GM18870 (cell line): ENCODE results near the gene DHRS9.

ENCODE experiments used
- ATAC-seq: cut with Tn5 transposase; IDR thresholded peaks from one replicate; pipeline ENCODE4 v1.9.1; 2021; ENCODE audit warnings: moderate library complexity; ENCODE audit not compliant: unreplicated experiment

DHRS9 gene

DNA sequence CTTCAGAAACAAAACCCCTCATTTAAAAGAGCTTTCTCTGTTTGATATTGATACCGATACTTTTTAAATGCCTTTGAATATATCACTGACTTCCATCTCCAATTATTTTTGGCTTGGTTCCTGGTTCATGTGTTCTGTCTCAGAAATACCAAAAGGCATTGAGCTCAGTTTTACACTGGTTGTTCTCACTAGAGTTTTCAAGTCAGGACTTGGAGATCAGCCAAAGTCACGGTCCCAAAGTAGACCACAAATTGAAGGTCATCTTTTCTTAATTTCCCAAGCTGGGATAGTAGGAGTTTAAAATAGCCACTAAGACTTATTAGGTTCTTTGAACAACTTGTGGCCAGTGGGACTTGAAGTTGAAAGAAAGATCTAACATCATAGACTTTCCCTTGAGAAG is 24.2 kb downstream of the DHRS9 start:
- no peak for ATAC-seq

DNA sequence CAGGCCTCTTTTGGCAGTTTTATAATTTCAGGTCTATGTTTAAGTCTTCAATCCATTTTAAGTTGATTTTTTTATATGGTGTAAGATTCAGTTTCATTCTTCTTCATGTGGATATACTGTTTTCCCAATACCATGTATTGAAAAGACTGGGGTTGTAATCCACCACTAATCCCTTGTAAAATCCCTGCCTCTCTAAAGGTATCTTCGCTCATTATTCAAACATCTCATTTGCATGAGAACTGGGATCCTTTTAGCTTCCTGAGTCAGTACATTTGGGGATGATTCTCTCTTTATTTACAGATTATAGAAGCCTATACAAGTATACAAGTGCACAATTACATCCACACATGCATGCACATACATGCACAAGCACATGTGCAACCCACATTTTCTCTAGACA is 25.3 kb downstream of the DHRS9 start:
- no peak for ATAC-seq

DNA sequence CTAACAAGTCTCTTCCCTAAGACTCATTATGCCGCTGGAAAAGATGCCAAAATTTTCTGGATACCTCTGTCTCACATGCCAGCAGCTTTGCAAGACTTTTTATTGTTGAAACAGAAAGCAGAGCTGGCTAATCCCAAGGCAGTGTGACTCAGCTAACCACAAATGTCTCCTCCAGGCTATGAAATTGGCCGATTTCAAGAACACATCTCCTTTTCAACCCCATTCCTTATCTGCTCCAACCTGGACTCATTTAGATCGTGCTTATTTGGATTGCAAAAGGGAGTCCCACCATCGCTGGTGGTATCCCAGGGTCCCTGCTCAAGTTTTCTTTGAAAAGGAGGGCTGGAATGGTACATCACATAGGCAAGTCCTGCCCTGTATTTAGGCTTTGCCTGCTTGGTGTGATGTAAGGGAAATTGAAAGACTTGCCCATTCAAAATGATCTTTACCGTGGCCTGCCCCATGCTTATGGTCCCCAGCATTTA is 26.3 kb downstream of the DHRS9 start:
- ATAC-seq = no peak

DNA sequence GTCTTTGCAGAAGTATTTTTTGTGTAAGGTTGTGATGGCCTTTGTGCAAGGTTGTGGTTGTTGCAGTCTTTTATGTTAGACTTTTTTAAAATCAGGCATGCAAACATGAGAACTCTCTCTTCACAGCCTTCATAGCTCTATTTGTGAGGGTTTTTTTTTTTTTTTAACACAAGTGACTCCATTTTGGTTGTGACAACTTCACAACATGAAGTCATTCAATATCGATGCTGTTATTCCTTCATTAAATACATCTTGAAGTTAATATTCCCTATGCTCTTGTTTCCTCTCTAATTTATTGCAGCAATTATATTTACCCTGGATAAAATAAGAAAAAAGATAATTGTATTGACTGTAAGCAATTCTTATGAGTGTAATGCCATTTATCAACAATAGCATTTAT is 35.5 kb downstream of the DHRS9 start:
- ATAC-seq = no peak

DNA sequence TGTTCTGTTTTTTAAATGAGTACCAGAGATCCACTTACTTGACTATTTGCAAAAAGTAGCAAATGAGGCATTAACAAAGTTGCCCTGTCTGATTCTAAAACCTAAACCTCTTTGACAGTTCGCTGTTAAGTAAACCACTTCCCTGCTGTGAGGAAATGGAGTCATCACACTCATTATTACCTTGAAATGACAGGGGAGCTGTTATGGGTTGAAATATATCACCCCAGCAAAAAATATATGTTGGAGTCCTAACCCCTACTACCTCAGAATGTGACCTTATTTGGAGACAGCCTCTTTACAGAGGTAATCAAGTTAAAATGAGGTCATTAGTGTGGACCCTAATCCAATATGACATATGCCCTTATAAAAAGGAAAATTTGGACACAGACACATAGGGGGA is 36.1 kb downstream of the DHRS9 start:
- ATAC-seq = no peak

DNA sequence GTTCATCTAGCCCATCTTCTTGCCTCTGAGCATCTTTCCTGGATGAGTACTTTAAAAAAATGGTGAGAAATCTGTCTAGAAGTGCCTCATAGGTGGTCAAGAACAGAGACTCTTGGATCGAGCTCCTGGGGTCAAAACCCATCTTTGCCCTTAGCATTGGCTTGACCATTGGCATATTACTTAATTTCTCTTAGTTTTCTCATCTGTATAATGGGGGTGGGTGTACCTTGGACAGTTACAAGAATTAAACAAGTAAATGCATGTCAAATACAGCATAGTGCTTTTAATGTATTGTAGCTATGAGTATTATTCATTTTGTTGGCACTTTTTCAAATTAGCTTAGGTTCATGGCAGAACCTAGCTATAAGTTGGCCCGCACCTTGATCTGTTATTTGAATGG is 36.8 kb downstream of the DHRS9 start:
- no peak for ATAC-seq

DNA sequence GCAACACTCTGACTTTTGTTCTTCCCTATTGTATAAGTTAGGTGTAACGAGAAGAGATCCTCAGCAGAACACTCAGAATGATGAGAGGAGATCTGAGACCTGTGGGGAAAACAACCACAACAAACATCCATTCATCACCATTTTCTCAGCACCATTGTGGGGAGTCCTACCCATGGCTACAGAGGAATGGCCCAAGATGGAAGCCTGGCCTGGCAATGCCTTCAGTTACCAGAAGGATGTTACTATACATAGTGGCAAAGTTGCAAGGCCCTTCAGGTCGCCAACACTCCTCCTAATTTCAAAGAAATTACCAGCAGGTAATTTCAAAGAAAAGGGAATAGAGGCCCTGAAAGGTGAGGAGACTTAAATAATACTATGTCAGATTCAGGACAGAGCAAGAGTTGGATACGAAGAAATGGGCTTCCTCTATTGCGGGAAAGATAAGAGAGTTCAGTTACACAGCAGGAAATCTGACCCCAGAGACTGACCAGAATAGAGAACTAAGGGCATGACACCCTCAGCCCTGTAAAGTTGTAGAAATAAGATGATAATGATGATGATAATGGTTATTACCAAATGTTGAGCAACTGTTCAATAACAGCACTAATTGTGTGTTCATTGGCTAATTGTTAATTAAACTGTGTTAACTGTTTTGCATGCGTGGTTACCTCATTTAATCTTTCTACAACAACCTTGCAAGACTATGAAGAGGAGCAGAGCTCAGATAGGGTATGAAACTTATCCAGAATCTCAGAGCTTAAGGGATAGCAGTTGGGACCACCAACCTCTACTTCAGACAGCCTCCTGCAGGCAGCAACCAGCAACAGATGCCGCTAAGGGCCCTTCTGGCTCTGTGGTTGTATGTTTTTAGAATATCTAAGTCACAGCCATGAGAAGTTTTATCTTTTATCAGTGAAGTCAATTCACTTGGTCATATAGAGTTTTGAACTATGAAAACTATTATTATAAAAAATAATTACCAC is 37.5 kb downstream of the DHRS9 start:
- ATAC-seq = no peak

DNA sequence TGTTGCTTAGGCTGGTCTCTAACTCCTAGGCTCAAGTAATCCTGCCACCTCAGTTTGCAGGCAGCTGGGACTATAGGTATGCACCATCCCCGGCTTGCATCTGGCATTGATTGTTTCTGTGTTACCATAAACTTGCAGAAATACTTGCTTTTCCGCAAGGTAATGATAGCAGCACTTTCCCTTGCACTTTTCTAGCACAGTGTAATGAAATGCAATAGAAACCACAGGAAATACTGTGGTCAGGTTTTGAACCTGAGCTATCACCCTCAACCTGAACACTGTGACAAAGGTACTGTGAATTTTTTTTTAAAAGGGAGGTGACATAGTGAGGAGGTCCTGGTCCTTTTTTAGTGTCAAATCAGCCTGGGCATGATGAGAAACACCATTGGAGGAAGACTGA is 38.3 kb downstream of the DHRS9 start:
- ATAC-seq = peak; percentile 89

DNA sequence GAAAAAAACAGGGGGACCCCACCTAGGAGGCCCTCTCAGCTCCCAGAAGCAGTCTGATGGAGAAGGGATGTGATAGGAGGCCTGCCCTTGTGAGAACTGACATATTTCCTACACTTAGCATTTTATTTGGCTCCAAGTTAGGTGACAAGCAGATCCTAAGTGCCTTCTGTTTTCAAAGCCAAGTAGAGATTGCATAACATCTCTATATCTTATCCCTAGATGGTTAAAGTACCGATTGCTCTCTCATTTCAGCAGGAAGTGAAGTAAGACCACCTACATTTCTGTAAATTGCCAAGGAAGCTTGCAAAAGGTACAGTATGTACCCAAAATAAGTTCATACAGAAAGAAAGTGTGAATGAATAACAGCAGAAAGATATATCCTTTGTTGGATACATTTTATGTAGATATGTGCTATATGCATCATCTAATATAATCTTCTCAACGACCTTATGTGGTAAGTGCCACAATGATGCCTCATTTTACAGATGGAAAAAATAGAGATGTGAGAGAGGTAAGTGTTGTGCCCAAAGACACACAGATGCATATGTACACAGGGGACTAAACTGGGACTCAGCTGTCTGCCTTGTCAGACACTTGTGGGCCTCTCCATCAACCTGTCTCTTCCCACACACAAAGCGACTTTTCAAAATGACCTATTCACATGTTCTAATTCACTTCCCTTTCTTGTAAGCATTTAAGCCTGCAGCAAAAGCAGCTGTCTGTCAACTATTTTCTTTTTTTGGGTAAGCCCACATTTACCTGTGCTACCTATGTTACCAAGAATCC is 38.9 kb downstream of the DHRS9 start:
- ATAC-seq = no peak

DNA sequence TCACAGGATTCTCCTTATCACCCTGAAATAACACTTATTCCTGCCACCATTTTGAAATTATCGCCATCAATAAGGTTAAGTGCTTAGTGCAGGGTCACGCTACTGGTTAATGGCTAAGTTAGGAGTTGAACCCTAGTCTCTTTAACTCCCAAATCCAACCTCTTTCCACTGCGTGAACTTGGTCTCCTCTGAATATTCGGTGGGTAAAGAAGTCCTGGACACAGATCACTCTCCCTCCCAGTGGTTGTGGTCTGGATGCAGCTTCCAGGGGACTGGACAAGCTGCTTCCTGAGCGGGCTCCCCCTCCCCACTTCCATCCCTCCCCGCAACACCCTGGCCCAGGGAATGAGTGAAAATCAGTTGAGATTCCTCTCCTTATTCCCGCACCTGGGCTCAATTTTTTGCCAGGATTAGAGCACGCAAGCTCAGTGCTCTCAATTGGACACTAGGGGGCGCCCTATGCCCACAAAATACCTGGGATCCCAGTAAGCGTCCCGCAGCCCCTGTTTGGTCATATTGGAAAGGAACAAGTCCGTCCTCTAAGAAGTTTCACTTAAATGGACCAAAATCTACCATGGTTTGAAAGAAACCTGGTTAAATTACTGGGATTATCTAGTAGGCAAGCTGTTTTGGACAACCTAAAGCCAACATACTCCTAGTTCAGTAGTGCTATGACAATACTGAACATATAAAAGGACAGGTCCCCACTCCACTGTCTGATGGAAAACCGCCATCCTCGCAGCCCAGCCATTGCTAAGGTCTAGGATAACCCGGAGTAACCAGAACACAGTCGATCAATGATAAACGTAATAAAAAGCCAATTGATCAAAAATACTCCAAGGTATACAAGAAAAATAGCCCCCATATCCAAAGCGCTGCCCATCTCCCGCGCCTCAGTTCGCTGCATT is 40.4 kb downstream of the DHRS9 start:
- no peak for ATAC-seq

DNA sequence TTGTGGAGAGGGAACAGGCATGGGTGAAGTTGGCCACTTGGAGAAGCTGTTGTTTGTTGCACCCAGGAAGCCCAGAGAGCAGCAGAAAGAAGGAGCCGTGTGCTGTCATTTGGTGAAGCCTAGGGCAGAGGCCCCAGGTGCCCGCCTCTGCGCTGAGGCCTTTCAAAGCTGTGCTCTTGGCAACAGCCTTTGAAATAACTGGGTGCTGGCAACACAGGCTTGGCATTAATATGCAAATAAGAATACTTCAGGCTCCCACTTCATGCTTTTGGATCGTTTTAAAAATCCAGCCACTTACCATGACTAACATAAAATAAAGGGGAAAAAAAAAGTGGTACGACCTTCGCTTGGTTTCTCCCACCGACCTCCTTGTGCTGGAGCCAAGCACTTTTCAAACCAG is 41.1 kb downstream of the DHRS9 start:
- no peak for ATAC-seq

DNA sequence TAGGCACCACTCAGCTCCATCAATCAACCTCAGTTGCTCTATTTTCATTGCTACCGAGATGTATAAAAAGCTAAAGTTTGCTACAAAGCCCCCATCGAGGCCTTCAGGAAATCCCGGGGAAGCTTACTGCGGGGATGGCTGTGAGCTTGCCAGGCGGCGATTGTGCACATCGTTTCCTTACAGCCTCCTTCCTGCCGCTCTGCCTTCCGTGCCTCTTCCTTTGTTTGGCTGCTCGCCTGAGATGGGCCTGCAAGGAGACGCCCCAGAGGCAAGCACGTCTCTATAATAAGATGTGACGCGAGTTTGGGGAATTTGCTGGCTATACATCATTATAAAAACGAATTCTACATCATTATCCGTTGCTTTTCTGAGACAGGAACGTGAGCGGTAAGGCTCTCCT is 41.6 kb downstream of the DHRS9 start:
- no peak for ATAC-seq

DNA sequence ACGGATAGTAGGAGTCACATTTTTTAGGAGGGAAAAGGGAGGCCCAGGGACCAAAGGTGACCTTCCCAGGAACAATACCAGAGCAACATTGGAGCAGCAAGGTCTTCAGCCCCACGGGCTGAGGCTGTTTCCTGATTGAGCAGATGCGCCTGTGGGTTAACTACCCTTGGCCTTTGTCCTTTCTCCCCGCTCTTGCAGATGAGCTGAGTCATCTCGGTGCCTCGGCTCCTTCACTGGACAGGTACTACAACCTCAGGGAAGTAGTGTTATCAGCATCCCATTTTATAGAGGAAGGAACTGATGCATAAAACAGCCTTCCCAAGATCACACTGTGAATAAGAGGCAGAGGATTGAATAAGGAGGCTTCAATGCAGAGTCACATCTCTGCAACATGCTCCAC is 43.5 kb downstream of the DHRS9 start:
- no peak for ATAC-seq

DNA sequence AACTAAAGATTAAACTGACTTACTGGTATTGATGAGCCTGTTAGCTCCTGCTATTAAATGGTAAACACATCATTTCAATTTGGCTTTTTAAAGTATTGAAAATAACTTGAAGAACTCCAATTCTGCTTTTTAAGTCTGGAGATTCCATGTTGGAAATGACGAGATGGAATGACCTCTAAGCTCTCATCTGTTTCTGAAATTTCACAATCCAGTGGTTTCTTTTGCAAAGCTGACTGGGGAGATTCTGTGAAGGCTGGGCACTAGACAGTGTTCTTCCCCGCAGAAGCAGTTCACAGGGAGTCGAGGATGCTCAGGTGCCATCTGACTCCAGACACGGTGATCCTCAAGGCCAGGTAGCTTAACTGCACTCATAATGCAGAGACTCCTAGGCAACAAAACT is 44.7 kb downstream of the DHRS9 start:
- ATAC-seq = no peak

DNA sequence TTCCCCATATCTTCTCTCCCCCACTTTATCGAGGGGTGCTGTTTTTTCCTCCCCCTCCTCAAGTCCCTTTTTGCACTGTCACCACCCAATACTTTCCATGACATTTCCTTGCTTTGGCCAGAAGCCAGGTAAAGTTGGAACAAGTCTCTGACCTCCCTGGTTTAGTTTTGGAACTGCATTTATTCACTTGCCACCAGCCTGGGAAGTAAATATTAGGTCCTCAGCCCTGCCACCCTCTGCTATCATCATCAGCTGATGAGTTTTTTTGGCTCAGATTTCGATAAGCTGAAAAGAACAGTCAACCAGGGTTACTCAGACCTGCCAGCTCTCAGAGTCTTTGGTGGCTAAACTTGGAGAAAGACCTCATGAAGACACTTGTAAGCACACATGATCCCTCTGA is 47.0 kb downstream of the DHRS9 start:
- no peak for ATAC-seq

DNA sequence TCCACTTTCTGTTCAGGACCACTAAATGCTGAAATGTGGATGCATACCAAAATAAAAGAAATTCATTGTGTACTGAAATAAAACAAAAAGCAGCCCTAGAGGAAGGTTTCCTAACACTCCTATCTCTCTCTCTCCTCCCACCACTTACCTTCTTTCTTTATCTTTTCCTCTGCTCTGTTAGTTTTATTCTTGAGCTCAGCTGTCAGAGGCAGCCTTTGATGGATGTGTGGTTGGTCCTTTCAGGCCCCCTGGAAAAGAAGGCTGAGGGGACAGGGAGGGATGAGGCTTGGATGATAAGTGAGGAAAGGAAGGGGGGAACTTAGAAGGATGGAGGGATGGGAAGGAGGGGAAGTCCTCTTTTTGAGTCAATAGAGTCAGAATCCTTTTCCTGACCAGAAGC is 47.6 kb downstream of the DHRS9 start:
- no peak for ATAC-seq

DNA sequence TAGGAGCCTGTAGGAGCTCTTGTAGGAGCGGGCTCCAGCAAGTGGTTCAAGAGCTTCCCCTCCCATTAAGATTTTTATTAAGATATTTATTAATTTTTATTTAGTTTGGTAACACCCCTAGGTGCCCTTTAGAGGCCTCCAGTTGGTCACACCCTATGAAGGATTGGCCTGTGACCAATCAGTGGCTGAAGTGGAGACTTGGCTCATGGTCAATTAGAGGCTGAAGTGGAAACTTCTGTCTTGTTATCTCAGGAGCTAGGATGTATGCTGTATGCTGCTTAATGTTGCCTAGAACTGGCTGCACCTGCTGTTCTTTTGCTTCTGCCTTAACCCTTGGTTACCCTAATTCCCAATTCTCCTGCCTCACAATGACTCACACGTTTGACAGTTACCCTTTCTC is 48.7 kb downstream of the DHRS9 start:
- no peak for ATAC-seq

DNA sequence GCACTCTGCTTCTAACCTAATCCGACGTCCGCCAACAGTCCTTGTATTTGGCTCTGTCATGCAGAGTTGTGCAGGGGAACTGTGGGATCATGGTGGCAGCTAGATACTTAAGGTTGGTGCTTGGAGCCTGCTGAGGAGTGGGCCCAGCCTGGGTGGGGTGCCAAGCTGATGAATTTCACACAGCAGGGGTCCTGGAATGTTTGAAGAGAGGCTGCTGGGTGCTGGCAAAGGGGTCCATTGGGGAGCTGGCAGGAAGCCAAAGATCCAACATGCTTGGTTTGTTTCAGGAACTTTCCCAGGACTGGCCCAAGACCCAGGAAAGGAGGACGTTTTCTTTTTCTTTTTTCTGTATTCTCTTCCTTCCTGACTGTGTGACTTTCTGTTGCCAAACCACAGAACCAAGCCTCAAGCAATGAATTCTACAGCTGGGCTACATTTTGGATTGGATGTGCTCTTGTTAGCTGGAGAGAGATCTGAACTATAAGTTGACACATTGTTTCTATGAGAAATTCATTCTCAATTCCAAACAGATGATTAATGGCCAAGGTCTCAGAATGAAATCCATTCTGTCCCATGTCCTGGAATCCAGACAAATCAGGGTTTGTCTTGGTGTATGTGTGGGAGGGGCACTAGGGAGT is 49.9 kb downstream of the DHRS9 start:
- ATAC-seq = no peak

DNA sequence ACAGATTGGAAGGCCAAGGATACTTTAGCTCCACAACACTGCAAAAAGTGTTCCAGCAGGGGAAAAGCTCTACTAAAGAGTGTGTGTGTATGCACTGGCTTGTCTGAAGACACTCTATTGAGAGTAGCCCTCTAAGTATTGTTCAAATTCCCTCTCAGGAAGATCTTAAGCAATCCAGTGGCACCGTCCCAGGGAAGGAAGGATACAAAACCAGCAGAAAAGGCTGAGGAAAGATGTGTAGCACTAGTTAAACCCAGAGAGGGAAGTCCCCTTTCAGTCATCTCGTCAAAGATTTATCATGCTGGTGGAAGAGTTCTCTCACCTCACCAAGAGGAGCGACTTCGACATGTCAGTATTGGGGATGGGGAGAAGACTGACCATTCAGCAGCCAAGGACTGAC is 50.5 kb downstream of the DHRS9 start:
- ATAC-seq = no peak

DNA sequence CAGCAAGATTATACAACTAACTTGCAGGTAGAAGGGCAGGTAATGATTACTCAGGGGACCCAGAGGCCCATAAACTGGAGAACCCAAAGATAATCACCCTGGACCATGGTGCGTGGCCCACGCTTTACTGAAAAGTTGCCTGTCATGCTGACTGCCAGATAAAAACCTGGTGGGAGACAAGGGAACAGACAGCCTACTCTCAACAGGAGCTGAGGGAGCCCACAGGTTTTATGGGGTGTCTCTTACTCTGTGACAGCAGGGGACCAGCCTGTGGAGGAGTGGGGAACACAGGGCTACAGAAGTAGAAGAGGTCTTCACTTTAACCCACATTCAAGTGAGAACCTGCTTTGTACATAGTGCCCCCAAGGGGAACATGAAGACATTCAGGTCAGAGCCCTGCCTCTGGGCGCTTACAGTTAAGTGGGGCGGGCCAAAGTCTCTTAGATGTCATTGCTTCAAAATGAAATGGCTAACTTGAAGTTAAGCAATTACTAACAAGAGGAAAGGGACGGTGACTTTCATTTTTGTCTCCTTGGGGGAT is 60.4 kb downstream of the DHRS9 start:
- ATAC-seq = no peak
